Measurements from ENCODE around the gene RGS4. TPM values are rescaled to one million over a fixed set of nuclear protein-coding genes. Genes with fewer than 3 reads are reported as not detected.

RGS4 gene
- total and polyA plus RNA-seq, 10 donors = 0.38 to 3.8 (median 1.6) TPM

DNA sequence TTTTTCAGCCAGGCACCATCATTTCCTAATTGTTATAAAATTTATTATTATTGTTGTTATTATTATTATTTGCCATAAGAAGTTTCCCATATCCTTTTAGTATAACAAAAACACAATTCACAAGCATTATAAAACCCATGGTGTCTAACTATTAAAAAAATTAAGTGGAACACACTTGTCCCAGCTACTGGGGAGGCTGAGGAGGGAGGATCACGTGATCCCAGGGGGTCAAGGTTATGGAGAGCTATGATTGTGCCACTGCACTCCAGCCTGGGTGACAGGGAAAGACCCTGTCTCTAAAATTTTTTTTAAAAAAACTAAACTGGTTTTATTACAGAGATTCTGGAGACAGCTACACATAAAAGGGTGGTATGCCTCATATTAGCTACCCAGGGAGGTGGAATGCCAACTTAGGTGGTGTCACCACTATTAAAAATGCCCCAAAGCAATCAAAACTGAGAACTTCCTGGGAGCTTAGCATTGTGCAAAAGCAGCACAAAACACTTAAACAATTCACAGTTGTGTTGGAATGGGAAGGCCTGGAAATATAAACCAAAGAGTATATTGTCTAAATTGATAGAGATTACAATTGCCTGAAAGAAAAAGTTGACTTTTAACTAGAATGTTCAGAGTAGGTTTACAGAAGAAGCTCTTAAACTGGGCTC is 8.7 kb upstream of the RGS4 start:
- no peaks in the 10 kb centered on the region for H3K36me3 ChIP-seq
- intact Hi-C loops (cut with DNase I; ENCODE audit: low total_unique reads) = no loop called here
- WGBS, 5 donors = 58 to 81% (median 64%) methylated on average over 1 of the region's 1 CpG

DNA sequence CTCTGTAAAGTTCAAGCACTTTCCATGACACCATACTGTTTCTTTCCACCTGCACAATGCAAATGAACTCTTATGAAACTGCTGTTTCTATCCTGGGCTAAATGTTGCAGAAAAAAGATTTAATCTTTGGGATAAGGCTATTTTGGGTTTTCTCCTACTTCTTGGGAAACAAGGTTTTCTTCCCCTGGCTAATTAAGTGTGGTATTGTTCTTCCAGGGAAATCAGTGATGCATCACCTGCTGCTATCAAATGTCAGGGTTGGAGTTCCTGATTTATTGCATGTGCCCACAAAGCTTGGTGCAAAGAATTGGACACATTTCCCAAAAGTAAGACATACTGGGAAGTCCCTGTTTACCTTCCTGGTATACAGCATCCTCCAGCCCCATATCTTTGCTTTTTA is 6.0 kb upstream of the RGS4 start:
- no peak for DNase-seq
- H3K27me3 ChIP-seq (replicated peaks in 1 of 7) = peaks cover 0 to 19% (median 0%) of the 10 kb centered on the region in 7 donors
- intact Hi-C loops (cut with DNase I; ENCODE audit: low total_unique reads) = no loop called here

More for the DNA sequence above, 8.7 kb upstream of the RGS4 start:
- no peak overlapping the region for H3K4me3 ChIP-seq
- H3K27ac ChIP-seq = no peak overlapping the region
- H3K9me3 ChIP-seq = no peaks in the 10 kb centered on the region
- H3K4me1 ChIP-seq = no peaks in the 10 kb centered on the region
- no peak for DNase-seq
- TF ChIP-seq POLR2AphosphoS5 (IDR thresholded peaks at IDR 0.05) (no peak), POLR2A (IDR thresholded peaks at IDR 0.05) (no peak)
- TF ChIP-seq, protein P1, sequence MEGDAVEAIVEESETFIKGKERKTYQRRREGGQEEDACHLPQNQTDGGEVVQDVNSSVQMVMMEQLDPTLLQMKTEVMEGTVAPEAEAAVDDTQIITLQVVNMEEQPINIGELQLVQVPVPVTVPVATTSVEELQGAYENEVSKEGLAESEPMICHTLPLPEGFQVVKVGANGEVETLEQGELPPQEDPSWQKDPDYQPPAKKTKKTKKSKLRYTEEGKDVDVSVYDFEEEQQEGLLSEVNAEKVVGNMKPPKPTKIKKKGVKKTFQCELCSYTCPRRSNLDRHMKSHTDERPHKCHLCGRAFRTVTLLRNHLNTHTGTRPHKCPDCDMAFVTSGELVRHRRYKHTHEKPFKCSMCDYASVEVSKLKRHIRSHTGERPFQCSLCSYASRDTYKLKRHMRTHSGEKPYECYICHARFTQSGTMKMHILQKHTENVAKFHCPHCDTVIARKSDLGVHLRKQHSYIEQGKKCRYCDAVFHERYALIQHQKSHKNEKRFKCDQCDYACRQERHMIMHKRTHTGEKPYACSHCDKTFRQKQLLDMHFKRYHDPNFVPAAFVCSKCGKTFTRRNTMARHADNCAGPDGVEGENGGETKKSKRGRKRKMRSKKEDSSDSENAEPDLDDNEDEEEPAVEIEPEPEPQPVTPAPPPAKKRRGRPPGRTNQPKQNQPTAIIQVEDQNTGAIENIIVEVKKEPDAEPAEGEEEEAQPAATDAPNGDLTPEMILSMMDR (IDR thresholded peaks at IDR 0.05 in 8 of 11, conservative IDR thresholded peaks at IDR 0.05 in 3 of 11) = no peak
- no peaks in the 10 kb centered on the region for H3K27me3 ChIP-seq (replicated peaks in 1 of 7)

DNA sequence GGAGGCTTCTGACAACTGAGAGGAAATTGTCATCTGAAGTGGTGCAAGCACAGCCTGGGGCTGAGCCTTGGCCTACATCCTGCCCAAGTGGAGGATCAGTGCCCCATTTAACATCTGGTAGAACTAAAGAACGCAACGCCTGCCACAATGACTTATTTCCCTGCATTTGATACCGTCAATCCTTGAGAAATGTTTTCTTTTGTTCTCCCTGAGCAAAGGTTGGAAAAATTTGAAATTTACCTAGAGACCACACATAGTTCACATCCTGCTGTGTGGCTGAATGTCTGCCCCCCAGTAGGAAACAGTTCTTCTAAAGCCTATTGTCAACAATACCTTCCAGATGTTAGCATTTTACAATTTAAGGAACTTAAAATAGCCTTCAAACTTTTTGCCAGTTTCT is 5.6 kb upstream of the RGS4 start:
- Histone ChIP-seq H3K9me3 (no peaks in the 10 kb centered on the region), H3K27ac (no peak overlapping the region), H3K27me3 (replicated peaks in 1 of 7) (peaks cover 0 to 23% (median 0%) of the 10 kb centered on the region in 7 donors), H3K36me3 (no peaks in the 10 kb centered on the region), H3K4me1 (no peaks in the 10 kb centered on the region), H3K4me3 (no peak overlapping the region)
- 36 to 41% (median 39%) methylated on average over 3 of the region's 3 CpGs for WGBS, 5 donors
- TF ChIP-seq, protein P1 (IDR thresholded peaks at IDR 0.05 in 8 of 11, conservative IDR thresholded peaks at IDR 0.05 in 3 of 11) = no peak
- TF ChIP-seq POLR2A (IDR thresholded peaks at IDR 0.05) = no peak
- TF ChIP-seq POLR2AphosphoS5 (IDR thresholded peaks at IDR 0.05) = no peak
- no peak for DNase-seq
- intact Hi-C loops (cut with DNase I; ENCODE audit: low total_unique reads) = no loop called here

More for the DNA sequence above, 6.0 kb upstream of the RGS4 start:
- H3K27ac ChIP-seq = no peak overlapping the region
- H3K9me3 ChIP-seq = no peaks in the 10 kb centered on the region
- H3K4me3 ChIP-seq = no peak overlapping the region
- H3K36me3 ChIP-seq = no peaks in the 10 kb centered on the region
- TF ChIP-seq POLR2A (IDR thresholded peaks at IDR 0.05) (no peak), POLR2AphosphoS5 (IDR thresholded peaks at IDR 0.05) (no peak)
- TF ChIP-seq, protein P1 (IDR thresholded peaks at IDR 0.05 in 8 of 11, conservative IDR thresholded peaks at IDR 0.05 in 3 of 11) = no peak
- no peaks in the 10 kb centered on the region for H3K4me1 ChIP-seq

DNA sequence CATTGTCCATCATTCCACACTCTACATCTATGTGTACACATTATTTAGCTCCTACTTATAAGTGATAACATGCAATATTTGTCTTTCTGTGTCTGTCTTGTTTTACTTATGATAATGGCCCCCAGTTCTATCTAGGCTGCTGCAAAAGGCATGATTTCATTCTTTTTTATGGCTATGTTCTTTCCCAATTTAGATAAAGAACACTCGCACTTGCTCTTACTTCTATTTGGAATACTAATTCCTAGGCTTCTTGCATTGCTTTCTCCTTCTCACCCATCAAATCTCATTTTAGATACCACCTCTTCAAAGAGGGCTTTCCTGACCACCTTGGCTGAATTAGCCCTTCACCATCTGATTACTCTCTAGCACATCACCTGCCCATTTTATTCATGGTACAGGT is 3.0 kb upstream of the RGS4 start:
- intact Hi-C loops (cut with DNase I; ENCODE audit: low total_unique reads) = no loop called here
- peaks cover 0 to 47% (median 12%) of the 10 kb centered on the region in 7 donors for H3K27me3 ChIP-seq (replicated peaks in 1 of 7)
- H3K4me3 ChIP-seq = no peak overlapping the region
- no peaks in the 10 kb centered on the region for H3K4me1 ChIP-seq
- TF ChIP-seq, protein P1 (IDR thresholded peaks at IDR 0.05 in 8 of 11, conservative IDR thresholded peaks at IDR 0.05 in 3 of 11) = no peak
- TF ChIP-seq POLR2AphosphoS5 (IDR thresholded peaks at IDR 0.05) = no peak
- TF ChIP-seq POLR2A (IDR thresholded peaks at IDR 0.05) = no peak
- no peak for DNase-seq
- H3K27ac ChIP-seq = no peak overlapping the region
- H3K36me3 ChIP-seq = no peaks in the 10 kb centered on the region
- 93 to 98% (median 95%) methylated on average over 1 of the region's 1 CpG for WGBS, 5 donors
- H3K9me3 ChIP-seq = no peaks in the 10 kb centered on the region
